ENCODE measurements around the gene CD151.

DNA sequence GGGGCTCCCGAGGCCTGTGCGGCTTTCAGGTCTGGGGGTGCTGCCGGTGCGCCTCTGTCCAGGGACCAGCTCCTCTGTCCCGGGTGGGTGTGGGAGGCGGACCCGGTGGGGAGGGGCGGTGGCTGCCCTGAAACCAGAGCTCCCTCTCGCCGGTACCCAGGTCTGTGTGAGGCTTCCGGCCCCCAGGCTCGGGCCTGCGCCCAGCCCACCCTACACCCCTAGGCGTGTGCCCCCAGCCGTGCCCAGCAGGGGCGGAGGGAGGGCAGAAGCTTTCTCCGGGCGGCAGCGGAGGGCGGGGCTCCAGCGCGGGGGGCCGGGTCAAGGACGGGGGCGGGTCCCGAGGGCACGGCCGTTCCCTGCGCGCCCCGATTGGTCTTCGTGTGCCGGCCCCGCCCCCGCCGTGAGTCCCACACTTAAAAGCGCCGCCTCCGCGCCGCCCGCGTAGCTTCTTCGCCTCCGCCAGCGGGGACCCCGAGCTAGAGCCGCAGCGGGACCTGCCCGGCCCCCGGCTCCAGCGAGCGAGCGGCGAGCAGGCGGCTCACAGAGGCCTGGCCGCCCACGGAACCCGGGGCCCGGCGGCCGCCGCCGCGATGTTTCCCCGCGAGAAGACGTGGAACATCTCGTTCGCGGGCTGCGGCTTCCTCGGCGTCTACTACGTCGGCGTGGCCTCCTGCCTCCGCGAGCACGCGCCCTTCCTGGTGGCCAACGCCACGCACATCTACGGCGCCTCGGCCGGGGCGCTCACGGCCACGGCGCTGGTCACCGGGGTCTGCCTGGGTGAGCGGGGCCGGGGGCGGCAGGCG is 13.4 kb upstream of the CD151 start:
- TF ChIP-seq CTCF (conservative IDR thresholded peaks at IDR 0.05; ENCODE audit: low read length), result no peak
- no peak for TF ChIP-seq EZH2phosphoT487 (IDR thresholded peaks at IDR 0.05; ENCODE audit: borderline replicate concordance, low read depth, low read length)
